HEK293 (cell line): ENCODE measurements around the gene CCSER2.

Experiments
- CTCF ChIA-PET: fragments of 350-600 bp; formaldehyde crosslinking; extraction: SDS; loops from one replicate; lab custom pipeline; 2021; ENCODE audit warnings: antibody characterized with exemption; lab: Yijun Ruan, JAX
- POLR2A ChIA-PET: fragments of 300-600 bp; formaldehyde crosslinking; extraction: SDS; loops from one replicate; lab custom pipeline; 2020; ENCODE audit warnings: antibody characterized with exemption, inconsistent platforms; lab: Yijun Ruan, JAX
- H3K27ac ChIP-seq: fragments of 200-500 bp; sonication (Bioruptor generic); 2 replicates; pipeline ENCODE4 v1.5.1; 2014; ENCODE audit warnings: low read depth, low read length, control low read depth, inconsistent platforms; ENCODE audit errors: extremely low read depth
- H3K36me3 ChIP-seq, 2 experiments: fragments of 200-500 bp in 1 of 2; sonication (Bioruptor generic) in 1 of 2; 1 replicate in 1 of 2; 2 replicates in 1 of 2; pipeline ENCODE4 v1.5.1; 2014 to 2017; ENCODE audit warnings: inconsistent platforms in 2 of 2, low read length in 2 of 2; ENCODE audit not compliant: control insufficient read depth in 2 of 2, insufficient read depth in 1 of 2
- H3K4me1 ChIP-seq: fragments of 200-500 bp; sonication (Bioruptor generic); 2 replicates; pipeline ENCODE4 v1.5.1; 2014; ENCODE audit warnings: mild to moderate bottlenecking, low read length, inconsistent platforms; ENCODE audit not compliant: control insufficient read depth, insufficient read depth
- H3K4me3 ChIP-seq: 2 replicates; pipeline ENCODE4 v1.5.1; 2011; ENCODE audit warnings: low read depth, mild to moderate bottlenecking, control low read depth, low read length, moderate library complexity
- H3K9me3 ChIP-seq: fragments of 200-500 bp; sonication (Bioruptor generic); 2 replicates; pipeline ENCODE4 v1.5.1; 2014; ENCODE audit warnings: low read depth, low read length, inconsistent platforms; ENCODE audit not compliant: control insufficient read depth, insufficient read depth
- HOXC10 ChIP-seq: sonication (generic); formaldehyde crosslinking; IDR thresholded peaks from 2 replicates; pipeline ENCODE4 v1.8.1; 2023; ENCODE audit warnings: mild to moderate bottlenecking, missing genetic modification reagents
- REPIN1 ChIP-seq: fragments of 450-650 bp; formaldehyde crosslinking; IDR thresholded peaks from 2 replicates; pipeline ENCODE4 v1.5.1; 2017; ENCODE audit warnings: missing biosample characterization, missing genetic modification characterization, low read depth
- SCRT1 ChIP-seq: fragments of 450-650 bp; formaldehyde crosslinking; IDR thresholded peaks from 2 replicates; pipeline ENCODE4 v1.5.1; 2016; ENCODE audit warnings: missing biosample characterization, missing genetic modification characterization, borderline replicate concordance
- SCRT2 ChIP-seq: fragments of 450-650 bp; formaldehyde crosslinking; IDR thresholded peaks from 2 replicates; pipeline ENCODE4 v1.5.1; 2016; ENCODE audit warnings: missing biosample characterization, missing genetic modification characterization
- TCF7L2 ChIP-seq: IDR thresholded peaks from 2 replicates; pipeline ENCODE4 v1.6.1; 2011; ENCODE audit warnings: low read depth, mild to moderate bottlenecking, inconsistent platforms, low read length, moderate library complexity, borderline replicate concordance
- ZNF112 ChIP-seq: fragments of 450-650 bp; formaldehyde crosslinking; IDR thresholded peaks from 2 replicates; pipeline ENCODE4 v1.5.0; 2017; ENCODE audit warnings: missing biosample characterization, missing genetic modification characterization
- ZNF114 ChIP-seq: fragments of 450-650 bp; formaldehyde crosslinking; IDR thresholded peaks from 2 replicates; pipeline ENCODE4 v1.5.0; 2017; ENCODE audit warnings: missing biosample characterization, missing genetic modification characterization
- ZNF132 ChIP-seq: fragments of 450-650 bp; formaldehyde crosslinking; IDR thresholded peaks from 2 replicates; pipeline ENCODE4 v1.5.1; 2017; ENCODE audit warnings: missing biosample characterization, missing genetic modification characterization, borderline replicate concordance
- ZNF155 ChIP-seq: fragments of 450-650 bp; formaldehyde crosslinking; IDR thresholded peaks from 2 replicates; pipeline ENCODE4 v1.5.1; 2016; ENCODE audit warnings: missing biosample characterization, missing genetic modification characterization
- ZNF366 ChIP-seq: fragments of 450-650 bp; formaldehyde crosslinking; conservative IDR thresholded peaks from 2 replicates; pipeline ENCODE4 v1.5.1; 2016; ENCODE audit warnings: missing biosample characterization, missing genetic modification characterization
- ZNF544 ChIP-seq: fragments of 450-650 bp; formaldehyde crosslinking; IDR thresholded peaks from 2 replicates; pipeline ENCODE4 v1.5.0; 2017; ENCODE audit warnings: missing biosample characterization, missing genetic modification characterization
- ZNF571 ChIP-seq: fragments of 450-650 bp; formaldehyde crosslinking; IDR thresholded peaks from 2 replicates; pipeline ENCODE4 v1.5.0; 2017; ENCODE audit warnings: missing biosample characterization, missing genetic modification characterization
- ZNF623 ChIP-seq: fragments of 450-650 bp; formaldehyde crosslinking; IDR thresholded peaks from 2 replicates; pipeline ENCODE4 v1.5.1; 2016; ENCODE audit warnings: missing biosample characterization, missing genetic modification characterization
- ZNF707 ChIP-seq: fragments of 450-650 bp; formaldehyde crosslinking; IDR thresholded peaks from 2 replicates; pipeline ENCODE4 v1.5.1; 2016; ENCODE audit warnings: missing biosample characterization, missing genetic modification characterization
- ZNF830 ChIP-seq: fragments of 450-650 bp; IDR thresholded peaks from 2 replicates; pipeline ENCODE4 v1.5.0; 2018; ENCODE audit warnings: missing biosample characterization, missing genetic modification characterization, low read depth, mild to moderate bottlenecking, moderate library complexity
- TF ChIP-seq, protein P1 (sequence below): fragments of 450-650 bp; formaldehyde crosslinking; IDR thresholded peaks from 2 replicates; pipeline ENCODE4 v1.5.1; 2016; ENCODE audit warnings: missing biosample characterization, missing genetic modification characterization
- TF ChIP-seq, protein P2 (sequence below): fragments of 450-650 bp; formaldehyde crosslinking; IDR thresholded peaks from 2 replicates; pipeline ENCODE4 v1.5.1; 2016; ENCODE audit warnings: missing biosample characterization, missing genetic modification characterization
- TF ChIP-seq, protein P3 (sequence below): fragments of 450-650 bp; formaldehyde crosslinking; IDR thresholded peaks from 2 replicates; pipeline ENCODE4 v1.5.1; 2016; ENCODE audit warnings: missing biosample characterization, missing genetic modification characterization
- TF ChIP-seq, protein P4 (sequence below): fragments of 450-650 bp; formaldehyde crosslinking; IDR thresholded peaks from 2 replicates; pipeline ENCODE4 v1.5.1; 2016; ENCODE audit warnings: missing biosample characterization, missing genetic modification characterization
- TF ChIP-seq, protein P5 (sequence below): fragments of 450-650 bp; formaldehyde crosslinking; optimal IDR thresholded peaks from 2 replicates; pipeline ENCODE3; 2016; ENCODE audit warnings: missing biosample characterization, mild to moderate bottlenecking, missing genetic modification characterization

Gene CCSER2

DNA sequence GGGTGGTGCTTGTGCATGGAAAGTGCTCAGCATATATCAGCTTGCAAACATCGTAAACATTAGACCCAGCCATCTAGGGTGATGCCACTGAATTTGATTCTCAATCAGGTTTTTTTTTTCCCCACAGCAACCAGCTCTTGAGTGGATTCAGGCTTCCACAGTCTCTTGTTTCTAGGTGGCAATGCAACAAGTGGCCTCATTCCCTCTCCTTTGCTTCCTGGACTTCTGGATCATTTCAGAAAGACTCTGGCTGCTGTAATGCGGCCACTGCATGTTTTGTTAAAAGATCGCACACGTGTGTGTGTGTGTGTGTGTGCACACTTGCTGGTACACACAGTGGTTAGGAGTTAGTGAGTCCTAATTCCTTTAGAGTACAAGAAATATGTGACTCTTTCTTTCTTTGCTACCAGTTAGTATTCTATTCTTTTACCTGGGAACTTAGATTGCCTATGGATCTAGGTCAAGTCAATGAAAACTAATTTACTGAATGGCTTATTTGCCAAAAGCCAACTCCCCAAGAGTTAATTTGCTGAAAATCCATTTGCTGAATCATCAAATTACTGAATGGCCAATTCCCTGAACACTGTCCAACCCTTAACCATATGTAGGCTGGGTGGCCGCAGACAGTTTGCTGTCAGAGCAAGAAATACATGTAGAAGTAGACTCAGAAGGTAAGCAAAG lies 222.5 kb downstream of the CCSER2 start:
- Histone ChIP-seq H3K9me3 (no peaks in the 10 kb centered on the region), H3K4me3 (no peak overlapping the region)
- TF ChIP-seq HOXC10 (CRISPR knock-in tag) (no peak), SCRT1 (tag by site-specific recombination) (peak; percentile 63; the same call in 1 of the 2 replicates), TCF7L2 (no peak), SCRT2 (tag by site-specific recombination) (peak; percentile 73; the same call in 1 of the 2 replicates), ZNF112 (no peak), ZNF830 (no peak)
- TF ChIP-seq, protein P1, sequence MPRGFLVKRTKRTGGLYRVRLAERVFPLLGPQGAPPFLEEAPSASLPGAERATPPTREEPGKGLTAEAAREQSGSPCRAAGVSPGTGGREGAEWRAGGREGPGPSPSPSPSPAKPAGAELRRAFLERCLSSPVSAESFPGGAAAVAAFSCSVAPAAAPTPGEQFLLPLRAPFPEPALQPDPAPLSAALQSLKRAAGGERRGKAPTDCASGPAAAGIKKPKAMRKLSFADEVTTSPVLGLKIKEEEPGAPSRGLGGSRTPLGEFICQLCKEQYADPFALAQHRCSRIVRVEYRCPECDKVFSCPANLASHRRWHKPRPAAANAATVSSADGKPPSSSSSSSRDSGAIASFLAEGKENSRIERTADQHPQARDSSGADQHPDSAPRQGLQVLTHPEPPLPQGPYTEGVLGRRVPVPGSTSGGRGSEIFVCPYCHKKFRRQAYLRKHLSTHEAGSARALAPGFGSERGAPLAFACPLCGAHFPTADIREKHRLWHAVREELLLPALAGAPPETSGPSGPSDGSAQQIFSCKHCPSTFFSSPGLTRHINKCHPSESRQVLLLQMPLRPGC = no peak
- TF ChIP-seq, all 188 proteins: peak for 2
- no peaks in the 10 kb centered on the region for H3K36me3 ChIP-seq
- no peaks in the 10 kb centered on the region for H3K4me1 ChIP-seq
- ChIA-PET CTCF (interaction anchor here (0.9 to 5.8 kb wide), 6 partner anchors 8 to 62 kb away, joined by 3 to 61 read pairs (median 4); no protein-coding TSS in a partner anchor), POLR2A (no interaction called here)
- H3K27ac ChIP-seq = no peak overlapping the region

DNA sequence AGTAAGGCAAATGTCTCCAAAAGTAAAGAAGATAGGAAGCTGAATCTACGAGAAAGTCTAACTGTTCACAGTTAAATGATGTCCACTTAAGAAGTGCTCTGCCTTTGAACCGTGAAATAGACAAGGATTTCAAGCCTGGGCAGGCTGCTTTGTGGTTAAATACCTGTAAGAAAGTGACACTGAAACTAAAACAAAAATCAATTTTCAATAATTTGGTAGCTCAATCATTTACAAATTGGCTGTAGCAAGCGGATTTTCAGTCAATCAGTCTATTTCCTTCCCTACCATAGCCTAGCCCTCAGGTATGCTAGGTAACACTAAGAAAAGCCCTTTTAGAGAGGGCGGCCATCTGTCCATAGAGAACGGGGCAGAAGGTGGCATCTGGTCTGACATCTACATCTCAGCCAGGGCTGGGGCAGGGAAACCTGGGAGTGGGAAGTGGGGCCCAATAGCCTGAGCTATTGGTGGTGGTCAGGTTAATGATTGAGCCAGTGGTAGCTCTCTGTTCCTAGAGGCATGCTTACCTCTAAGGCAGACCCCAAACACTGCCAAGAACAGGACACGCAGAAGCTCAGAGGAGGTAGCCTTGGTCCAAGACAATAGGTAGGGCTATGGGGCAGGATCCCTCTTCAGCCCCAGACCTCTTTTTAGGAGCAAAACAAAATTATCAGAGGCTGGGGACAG lies 223.2 kb downstream of the CCSER2 start:
- TF ChIP-seq, protein P2, sequence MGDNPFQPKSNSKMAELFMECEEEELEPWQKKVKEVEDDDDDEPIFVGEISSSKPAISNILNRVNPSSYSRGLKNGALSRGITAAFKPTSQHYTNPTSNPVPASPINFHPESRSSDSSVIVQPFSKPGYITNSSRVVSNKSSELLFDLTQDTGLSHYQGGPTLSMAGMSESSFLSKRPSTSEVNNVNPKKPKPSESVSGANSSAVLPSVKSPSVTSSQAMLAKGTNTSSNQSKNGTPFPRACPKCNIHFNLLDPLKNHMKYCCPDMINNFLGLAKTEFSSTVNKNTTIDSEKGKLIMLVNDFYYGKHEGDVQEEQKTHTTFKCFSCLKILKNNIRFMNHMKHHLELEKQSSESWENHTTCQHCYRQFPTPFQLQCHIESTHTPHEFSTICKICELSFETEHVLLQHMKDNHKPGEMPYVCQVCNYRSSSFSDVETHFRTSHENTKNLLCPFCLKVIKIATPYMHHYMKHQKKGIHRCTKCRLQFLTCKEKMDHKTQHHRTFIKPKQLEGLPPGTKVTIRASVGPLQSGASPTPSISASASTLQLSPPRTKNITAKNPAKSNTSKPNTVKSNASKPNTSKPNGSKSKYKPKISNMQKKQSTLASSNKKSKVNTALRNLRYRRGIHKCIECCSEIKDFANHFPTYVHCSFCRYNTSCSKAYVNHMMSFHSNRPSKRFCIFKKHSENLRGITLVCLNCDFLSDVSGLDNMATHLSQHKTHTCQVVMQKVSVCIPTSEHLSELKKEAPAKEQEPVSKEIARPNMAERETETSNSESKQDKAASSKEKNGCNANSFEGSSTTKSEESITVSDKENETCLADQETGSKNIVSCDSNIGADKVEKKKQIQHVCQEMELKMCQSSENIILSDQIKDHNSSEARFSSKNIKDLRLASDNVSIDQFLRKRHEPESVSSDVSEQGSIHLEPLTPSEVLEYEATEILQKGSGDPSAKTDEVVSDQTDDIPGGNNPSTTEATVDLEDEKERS = no peak
- TF ChIP-seq ZNF155 (tag by site-specific recombination) (no peak), ZNF707 (no peak), REPIN1 (tag by site-specific recombination) (no peak), ZNF132 (tag by site-specific recombination) (no peak), ZNF623 (tag by site-specific recombination) (no peak), ZNF571 (tag by site-specific recombination) (no peak), ZNF544 (tag by site-specific recombination) (no peak), ZNF366 (tag by site-specific recombination) (no peak), ZNF114 (tag by site-specific recombination) (no peak)
- TF ChIP-seq, protein P3, sequence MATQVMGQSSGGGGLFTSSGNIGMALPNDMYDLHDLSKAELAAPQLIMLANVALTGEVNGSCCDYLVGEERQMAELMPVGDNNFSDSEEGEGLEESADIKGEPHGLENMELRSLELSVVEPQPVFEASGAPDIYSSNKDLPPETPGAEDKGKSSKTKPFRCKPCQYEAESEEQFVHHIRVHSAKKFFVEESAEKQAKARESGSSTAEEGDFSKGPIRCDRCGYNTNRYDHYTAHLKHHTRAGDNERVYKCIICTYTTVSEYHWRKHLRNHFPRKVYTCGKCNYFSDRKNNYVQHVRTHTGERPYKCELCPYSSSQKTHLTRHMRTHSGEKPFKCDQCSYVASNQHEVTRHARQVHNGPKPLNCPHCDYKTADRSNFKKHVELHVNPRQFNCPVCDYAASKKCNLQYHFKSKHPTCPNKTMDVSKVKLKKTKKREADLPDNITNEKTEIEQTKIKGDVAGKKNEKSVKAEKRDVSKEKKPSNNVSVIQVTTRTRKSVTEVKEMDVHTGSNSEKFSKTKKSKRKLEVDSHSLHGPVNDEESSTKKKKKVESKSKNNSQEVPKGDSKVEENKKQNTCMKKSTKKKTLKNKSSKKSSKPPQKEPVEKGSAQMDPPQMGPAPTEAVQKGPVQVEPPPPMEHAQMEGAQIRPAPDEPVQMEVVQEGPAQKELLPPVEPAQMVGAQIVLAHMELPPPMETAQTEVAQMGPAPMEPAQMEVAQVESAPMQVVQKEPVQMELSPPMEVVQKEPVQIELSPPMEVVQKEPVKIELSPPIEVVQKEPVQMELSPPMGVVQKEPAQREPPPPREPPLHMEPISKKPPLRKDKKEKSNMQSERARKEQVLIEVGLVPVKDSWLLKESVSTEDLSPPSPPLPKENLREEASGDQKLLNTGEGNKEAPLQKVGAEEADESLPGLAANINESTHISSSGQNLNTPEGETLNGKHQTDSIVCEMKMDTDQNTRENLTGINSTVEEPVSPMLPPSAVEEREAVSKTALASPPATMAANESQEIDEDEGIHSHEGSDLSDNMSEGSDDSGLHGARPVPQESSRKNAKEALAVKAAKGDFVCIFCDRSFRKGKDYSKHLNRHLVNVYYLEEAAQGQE = no peak
- TF ChIP-seq, protein P4, sequence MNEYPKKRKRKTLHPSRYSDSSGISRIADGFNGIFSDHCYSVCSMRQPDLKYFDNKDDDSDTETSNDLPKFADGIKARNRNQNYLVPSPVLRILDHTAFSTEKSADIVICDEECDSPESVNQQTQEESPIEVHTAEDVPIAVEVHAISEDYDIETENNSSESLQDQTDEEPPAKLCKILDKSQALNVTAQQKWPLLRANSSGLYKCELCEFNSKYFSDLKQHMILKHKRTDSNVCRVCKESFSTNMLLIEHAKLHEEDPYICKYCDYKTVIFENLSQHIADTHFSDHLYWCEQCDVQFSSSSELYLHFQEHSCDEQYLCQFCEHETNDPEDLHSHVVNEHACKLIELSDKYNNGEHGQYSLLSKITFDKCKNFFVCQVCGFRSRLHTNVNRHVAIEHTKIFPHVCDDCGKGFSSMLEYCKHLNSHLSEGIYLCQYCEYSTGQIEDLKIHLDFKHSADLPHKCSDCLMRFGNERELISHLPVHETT = no peak
- TF ChIP-seq, protein P5, sequence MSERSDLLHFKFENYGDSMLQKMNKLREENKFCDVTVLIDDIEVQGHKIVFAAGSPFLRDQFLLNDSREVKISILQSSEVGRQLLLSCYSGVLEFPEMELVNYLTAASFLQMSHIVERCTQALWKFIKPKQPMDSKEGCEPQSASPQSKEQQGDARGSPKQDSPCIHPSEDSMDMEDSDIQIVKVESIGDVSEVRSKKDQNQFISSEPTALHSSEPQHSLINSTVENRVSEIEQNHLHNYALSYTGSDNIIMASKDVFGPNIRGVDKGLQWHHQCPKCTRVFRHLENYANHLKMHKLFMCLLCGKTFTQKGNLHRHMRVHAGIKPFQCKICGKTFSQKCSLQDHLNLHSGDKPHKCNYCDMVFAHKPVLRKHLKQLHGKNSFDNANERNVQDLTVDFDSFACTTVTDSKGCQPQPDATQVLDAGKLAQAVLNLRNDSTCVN = no peak
- POLR2A ChIA-PET = no interaction called here
- Histone ChIP-seq H3K36me3 (no peaks in the 10 kb centered on the region), H3K27ac (no peak overlapping the region), H3K9me3 (no peaks in the 10 kb centered on the region), H3K4me1 (no peaks in the 10 kb centered on the region), H3K4me3 (no peak overlapping the region)
- CTCF ChIA-PET = interaction anchor here (0.7 to 5.8 kb wide), 7 partner anchors 9 to 78 kb away, joined by 3 to 61 read pairs (median 4); no protein-coding TSS in a partner anchor
